GM12872 (cell line): ENCODE data around the gene ACTN4.

Source experiments
- TF ChIP-seq, protein P1 (sequence below): IDR thresholded peaks from 3 replicates; pipeline ENCODE4 v1.5.1; 2011; ENCODE audit warnings: low read depth, mild to moderate bottlenecking, low read length, moderate library complexity; ENCODE audit not compliant: insufficient read depth

ACTN4 gene

DNA sequence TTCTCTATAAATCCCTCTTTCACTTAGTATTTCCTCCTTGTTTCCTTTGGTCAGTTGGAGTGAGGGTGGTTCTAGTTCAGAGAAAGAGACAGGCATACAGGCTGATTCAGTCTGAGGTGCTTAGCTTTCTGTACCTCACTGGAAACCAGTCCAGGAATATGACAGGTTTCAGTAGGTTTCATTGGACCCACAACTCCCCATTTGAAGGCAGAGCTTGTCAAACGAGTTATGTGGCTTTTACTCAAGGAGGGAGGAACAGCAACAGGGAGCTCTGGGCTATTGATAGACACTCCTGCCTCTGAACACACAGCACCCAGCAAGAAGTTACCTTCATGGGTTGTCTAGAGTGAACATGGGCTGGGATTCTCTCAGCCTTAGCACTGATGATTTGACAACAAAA, 14.5 kb downstream of the ACTN4 start:
- TF ChIP-seq, protein P1, sequence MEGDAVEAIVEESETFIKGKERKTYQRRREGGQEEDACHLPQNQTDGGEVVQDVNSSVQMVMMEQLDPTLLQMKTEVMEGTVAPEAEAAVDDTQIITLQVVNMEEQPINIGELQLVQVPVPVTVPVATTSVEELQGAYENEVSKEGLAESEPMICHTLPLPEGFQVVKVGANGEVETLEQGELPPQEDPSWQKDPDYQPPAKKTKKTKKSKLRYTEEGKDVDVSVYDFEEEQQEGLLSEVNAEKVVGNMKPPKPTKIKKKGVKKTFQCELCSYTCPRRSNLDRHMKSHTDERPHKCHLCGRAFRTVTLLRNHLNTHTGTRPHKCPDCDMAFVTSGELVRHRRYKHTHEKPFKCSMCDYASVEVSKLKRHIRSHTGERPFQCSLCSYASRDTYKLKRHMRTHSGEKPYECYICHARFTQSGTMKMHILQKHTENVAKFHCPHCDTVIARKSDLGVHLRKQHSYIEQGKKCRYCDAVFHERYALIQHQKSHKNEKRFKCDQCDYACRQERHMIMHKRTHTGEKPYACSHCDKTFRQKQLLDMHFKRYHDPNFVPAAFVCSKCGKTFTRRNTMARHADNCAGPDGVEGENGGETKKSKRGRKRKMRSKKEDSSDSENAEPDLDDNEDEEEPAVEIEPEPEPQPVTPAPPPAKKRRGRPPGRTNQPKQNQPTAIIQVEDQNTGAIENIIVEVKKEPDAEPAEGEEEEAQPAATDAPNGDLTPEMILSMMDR = no peak

DNA sequence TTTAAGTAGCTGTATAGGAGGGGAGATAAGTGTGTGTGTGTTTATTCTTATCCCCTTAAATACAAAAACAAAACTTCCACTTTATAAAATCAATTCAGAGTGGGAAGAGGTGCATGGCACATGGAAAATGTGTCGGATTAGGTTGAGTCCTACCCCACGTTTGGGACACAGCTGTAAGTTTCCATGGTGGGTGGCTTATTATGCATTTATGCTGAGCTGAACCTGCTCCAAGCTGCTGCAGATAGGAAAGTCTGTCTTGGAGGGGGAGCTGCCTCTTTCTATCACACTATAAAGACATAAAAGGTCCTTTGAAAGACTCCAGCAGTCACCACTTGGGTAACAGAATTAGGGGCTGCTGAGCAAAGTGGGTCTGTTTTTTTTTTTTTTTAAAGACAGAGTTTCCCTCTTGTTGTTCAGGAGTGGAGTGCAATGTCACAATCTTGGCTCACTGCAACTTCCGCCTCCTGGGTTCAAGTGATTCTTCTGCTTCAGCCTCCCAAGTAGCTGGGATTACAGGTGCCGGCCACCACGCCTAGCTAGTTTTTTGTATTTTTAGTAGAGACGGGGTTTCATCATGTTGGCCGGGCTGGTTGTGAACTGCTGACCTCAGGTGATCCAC, 15.2 kb downstream of the ACTN4 start:
- TF ChIP-seq, protein P1 = no peak

DNA sequence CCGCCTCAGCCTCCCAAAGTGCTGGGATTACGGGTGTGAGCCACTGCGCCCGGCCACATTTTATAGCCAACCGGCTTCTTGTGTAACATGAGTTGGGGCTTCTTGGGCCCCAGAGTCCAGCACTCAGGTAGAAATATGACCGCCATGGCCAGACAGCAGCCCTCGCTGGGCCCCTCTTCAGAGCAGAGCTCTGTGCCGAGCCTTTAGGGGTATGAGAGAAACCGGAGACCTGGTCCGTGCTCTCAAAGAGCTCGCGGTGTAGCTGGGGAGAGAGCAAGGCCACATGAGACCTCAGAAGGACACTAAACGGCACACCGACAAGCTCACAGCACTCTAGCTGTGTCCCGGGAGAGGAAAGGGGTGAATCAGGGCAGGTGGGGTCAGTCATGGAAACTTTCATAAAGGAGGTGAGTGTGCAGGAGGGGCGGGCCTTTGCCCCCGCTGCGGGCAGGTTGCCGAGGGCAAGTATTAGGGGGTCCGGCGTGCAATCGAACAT, 15.8 kb downstream of the ACTN4 start:
- TF ChIP-seq, protein P1 = no peak

DNA sequence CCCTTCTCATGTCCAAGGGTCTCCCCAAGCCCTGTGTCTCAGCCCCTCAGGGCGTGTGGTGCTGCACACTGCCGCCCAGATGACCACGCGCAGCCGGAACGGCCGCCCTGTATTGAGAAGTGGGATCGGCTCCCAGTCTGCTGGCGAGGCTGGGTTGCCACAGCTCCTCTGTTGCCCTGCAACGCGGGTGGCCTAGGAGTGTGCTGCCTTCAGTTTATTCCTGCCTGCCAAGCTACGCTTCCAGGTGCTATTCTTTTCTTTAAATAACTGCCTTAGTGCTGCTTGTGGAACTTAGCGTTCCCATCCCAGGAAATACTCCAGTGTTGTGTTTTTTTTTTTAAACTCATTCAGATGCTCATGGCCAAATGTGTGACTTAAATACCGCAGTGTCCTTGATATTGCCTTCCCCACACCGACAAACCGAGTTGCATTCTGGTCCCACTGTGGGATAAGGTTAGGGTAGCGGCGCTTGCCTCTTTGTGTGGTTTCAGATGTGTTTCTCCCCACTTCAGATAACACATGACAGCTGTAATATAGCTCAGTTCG, 16.6 kb downstream of the ACTN4 start:
- TF ChIP-seq, protein P1 = no peak

DNA sequence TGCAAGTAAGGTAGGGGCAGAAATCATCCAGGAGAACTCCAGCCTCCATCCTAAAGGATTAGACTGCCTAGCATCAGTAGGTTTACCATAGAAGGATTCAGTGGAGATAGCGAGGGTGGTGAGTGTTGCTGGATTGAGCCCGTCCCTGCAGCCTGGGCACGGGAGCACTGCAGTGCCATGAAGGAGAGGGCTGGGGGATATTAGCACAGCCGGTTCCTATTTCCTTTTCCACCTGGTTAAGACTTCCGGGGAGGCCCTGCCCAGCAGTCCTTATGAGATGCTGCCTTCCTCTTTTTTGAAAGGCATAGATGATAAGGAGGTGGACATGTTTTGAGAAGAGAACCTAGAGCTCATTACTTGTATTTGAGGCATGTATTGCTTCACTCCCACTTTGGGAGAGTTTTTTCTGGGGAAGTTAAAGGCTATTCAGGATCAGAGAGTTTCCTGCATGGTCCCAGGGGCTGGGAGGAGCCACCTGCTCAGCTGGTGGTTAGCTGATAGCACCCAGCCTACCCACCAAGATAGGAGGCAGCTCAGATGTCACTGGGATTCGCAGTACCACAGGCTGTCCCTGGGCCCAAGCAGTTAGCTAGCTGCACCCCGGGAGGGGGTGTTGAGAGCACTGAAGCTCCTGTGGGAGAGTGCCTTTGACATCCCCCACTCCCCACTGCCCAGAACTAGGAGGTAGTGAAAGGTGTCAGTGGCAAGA, 17.2 kb downstream of the ACTN4 start:
- TF ChIP-seq, protein P1 = no peak

DNA sequence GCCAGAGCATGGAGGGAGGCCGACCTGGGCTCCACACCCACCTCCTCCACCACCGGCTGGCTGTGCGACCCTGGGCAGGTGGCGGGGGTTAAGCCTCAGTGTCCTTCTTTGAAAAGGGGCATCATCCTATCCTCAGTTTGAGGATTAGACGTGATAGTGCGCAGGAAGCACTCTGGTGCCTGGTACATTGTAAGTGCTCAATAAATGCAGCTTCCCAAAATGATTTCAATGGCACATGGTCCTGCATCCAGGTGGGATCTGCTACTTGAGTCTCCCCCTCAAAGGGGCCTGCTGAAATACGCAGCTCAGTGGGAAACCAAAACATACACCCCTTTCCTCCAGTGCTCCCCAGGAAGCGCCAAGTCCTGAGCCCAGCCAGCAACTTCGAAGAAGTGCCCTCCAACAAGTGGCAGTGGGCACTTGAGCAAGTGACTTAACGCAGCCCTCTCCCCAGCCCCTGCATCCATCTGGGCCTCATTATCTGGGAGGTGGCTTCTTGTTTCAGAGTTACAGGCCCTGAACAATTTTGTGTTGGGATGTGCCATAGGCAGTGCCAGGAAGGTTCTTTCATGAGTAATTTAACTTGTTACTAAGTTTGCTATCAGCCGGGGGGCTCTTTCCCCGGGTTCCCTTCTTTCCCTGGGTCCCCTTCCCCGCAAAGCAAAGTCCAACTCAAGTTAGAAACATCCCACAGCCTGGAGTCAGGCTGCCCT, 17.9 kb downstream of the ACTN4 start:
- TF ChIP-seq, protein P1 = no peak

DNA sequence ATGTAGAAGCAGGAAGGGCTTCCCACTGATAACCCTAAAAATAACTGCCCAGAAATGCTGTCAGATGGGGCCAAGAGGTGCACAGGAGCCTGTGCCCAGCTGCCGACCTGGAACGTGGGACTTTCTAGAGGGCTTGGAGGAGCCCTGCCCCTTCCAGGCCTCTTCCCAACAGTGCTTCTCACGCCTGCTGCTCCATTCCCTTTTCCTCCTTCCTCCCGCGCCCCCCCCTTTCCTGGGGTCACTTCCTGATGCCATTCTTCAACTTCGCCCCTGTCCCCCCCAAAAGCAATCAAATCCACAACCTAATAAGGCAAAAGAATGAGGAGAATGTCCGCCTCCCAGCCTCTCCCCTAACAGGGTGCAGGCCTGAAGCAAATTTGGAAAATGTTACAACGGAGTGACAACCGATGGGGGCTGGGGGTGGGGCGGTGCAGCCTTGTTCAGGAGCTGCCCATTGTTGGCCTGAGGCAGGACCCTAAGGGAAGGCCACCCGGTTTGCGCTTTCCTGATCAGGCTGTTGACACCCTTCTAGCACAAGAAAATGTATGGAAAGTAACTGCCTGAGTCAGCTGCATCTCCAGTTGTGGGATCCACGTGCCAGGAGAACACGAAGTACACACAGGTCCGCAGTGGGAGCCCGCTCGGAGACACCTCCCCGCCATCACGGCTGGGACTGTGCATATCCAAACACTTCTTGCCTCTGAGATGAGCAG, 18.7 kb downstream of the ACTN4 start:
- TF ChIP-seq, protein P1 = no peak
